ENCODE data around the gene DLX3.

DLX3 gene

DNA sequence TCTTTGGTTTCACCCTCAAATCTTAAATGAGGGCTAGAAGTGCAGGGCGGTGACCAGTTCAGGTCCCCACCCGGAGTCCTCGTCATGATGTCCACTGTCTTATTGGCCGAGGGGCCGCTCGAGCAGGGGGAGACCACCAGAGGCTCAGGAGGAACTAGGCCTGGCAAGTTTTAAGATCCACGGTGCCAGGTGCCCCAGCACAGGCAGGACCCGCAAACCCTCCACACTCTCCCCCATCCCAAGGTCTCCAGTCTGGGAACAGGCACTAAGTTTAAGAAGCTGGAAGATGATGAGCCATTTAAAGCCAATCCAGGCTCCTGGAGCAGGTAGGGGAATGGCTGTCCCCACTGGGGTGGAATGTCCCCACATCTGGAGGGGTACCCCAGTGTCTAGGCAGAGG, 4.1 kb downstream of the DLX3 start:
- DNase-seq, result no peak

DNA sequence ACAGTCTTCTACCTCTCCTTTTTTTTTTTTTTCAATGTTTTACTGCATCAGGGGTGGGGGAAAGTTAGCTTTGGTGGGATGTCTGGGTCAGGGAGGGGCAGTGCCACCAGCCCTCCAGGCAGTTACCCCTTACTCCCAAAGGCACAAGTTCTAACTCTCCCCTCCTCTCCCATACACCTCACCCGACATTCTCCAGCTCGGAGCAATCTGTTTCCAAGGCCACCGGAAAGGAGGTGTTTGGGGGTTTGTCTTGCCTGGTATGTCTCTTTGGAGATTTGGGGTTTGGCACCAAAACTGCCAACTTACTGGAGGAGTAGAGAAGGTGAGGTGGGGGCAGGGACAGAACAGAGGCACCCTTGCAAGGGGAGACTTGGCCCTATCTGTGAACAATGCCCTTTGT, 4.7 kb downstream of the DLX3 start:
- DNase-seq, result no peak

DNA sequence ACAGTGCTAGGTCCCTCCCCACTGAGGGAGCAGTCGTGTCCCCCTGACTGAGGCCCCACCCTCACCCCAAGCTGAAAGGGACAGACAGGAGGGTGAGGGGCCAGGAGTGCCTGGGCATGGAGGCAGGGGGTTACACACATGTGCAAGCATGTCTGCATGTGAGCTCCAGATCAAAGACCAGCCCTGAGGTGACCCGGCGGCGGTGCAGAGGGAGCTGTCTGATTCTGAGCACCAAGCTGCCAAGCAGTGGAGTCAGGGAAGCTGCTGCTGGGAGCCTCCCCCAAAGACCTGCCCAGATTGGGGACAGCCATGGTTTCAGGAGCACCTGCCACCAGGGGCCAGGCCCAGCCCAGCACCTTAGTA, 5.5 kb downstream of the DLX3 start:
- no peak for DNase-seq

GRCh38 chr17:49987681-49988441, 7.2 kb downstream of the DLX3 start:
- no peak for DNase-seq

GRCh38 chr17:49987290-49987585, 7.8 kb downstream of the DLX3 start:
- DNase-seq, result no peak

- no peak for DNase-seq
Observed at GRCh38 chr17:49986396-49987289, 8.4 kb downstream of the DLX3 start.

GRCh38 chr17:49985310-49985990, 9.6 kb downstream of the DLX3 start:
- DNase-seq, result no peak

- no peak for DNase-seq
Observed at GRCh38 chr17:49984776-49985175, 10.2 kb downstream of the DLX3 start.

GRCh38 chr17:49984283-49984682, 10.7 kb downstream of the DLX3 start:
- DNase-seq, result no peak

DNA sequence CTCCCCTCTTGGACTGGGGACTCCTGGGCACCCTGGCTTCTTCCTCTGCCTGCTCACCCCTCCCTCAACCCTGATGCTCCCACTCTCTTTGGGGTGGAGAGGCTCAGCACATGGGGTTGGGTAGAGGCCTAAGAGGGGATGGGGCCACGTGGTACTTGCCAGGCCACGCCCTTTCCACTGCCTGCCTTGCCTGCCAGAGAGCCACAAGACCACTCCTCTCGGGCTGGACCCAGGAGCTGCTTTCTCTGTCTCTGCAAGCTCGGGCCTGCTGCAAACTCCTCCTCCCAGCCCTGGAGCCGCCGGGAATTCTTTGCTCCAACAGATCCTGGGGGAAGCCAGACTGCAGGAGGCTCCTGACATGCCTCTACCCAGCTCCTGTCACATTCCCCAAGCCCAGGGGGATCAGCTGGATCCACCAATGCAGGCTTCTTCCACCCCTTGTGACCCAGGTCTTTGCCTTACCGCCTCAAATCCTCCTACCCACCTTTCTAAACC, 14.3 kb downstream of the DLX3 start:
- DNase-seq, result no peak

- no peak for DNase-seq
Observed at GRCh38 chr17:49979748-49980479, 15.1 kb downstream of the DLX3 start.

- no peak for DNase-seq
Observed at GRCh38 chr17:49978501-49978900, 16.5 kb downstream of the DLX3 start.

- DNase-seq, result no peak
Observed at GRCh38 chr17:49977463-49978389, 17.3 kb downstream of the DLX3 start.

DNA sequence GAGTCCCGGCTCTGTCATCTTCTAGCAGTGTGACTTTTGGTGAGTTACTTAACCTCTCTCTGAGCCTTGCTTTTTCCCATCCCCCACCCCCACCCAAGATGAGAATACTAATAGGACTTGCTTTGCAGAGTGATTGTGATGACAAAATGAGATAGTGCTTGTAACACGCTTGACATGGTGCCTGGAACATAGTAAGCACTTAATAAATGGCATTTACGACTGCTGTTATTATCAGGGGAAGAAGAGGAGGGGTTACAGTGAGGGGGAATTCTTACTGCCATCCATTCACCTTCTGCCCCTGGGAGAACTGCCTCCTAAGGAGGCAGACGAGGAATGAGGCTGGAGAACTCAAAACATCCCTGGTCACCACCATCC, 18.2 kb downstream of the DLX3 start:
- no peak for DNase-seq

DNA sequence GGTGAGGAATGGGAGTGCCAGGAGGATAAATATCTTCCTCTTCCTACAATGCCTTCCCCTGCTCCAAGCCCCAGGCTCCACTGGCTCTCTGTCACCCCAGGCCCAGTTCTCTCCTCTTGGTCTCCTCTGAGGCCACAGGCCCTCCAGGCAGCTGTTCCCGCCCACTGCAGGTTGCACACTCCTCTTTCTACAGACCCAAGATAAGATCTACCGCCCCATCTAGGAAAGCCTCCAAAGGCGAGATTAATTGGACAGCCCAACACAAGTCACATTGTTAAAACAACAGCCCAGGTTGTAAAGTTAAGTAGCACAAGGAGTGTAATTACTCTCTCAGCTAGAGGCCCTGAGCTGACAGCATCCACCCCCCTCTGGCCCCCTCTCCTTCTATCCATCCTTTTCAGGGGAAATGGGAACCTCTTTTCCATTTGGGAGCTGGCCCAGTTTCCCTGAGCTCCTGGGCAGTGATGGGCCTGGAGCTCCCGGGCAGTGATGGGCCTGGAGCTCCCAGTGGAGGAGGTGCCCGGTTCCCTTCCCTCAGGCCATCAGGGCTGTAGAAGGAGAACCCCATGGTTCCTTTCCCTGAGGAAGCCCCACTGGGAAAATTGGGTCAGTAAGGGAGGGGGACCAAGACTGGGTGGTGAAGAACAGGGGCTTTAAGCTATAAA, 18.7 kb downstream of the DLX3 start:
- DNase-seq, result no peak

GRCh38 chr17:49975531-49975930, 19.5 kb downstream of the DLX3 start:
- DNase-seq, result no peak

DNA sequence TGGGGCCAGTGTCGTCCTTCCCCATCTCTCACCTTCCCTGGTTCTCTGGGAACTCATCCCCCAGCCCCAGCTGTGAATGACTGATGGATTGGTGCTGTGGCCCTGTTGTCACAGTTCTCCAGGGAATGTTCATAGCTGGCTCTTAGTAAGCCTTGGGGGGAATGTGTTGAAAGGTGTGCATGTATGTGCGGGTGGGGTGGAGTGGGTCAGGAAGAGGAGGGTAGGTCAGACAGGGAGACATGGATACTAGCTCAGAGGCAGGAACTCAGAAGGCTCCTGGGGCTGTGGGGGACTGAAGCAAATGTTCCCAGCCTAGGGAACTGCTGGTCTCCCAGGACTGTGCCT, 21.8 kb downstream of the DLX3 start:
- no peak for DNase-seq

DNA sequence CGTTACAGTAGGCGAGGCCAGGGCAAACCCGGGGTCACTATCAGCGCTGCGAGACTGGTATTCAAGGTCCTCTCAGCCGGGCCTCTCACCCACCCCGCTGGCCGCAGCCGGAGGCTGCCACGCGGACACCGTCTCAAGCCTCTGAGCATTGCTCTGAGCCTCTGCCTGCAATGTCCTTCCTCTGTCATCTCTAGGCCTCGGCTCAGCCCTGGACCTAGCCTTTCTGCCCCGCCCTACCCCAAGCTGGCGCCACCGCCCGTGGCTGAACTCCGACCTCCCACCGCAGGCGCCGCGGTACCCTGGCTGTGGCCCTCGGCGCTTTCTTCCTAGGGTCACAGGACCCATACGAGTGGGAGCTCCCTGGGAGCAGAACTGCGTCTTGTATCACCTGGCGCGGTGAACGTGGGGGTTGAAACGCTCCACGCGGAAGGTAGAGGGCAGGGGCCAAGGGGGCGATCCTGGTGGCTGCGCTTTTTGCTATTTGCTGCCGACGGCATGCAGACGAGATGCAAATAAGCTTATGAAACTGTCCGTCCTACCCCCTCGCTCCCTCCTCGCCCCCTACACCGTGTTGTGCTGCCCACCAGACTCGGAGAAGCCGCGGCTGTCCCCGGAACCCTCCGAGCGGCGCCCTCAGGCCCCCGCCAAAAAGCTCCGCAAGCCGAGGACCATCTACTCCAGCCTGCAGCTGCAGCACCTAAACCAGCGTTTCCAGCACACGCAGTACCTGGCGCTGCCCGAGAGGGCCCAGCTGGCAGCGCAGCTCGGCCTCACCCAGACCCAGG, 22.3 kb downstream of the DLX3 start:
- DNase-seq, result no peak

DNA sequence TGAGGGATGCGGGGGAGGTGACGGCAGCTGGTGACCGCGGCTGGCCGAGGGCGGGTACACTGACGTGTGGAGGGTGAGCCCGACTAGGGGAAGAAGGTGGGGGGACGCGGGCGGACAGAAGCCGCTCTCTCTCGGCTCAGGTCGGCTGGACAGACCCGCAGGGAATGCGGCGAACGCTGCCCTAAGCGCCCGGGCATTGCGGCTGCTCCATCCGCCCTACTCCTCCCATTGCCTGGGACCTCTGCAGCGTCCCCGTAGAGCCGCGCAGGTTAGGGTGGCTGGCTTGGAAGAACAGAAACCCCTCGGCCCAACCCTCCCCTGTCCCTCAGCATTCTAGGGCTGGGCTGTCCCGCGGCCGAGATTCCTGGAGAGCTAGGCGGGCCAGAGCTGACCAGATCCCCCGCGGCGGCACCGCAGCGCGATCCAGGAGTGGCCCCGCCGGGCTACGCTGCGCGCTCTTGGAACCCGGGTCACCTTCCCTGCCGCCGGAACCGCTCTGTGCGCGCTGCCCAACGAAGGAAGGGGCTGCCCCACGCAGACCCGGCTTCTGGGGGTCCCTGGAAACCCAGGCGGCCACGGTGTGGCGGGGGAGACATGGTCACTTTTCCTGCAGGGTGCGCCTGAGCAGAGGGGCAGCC, 23.1 kb downstream of the DLX3 start:
- DNase-seq, result no peak

GRCh38 chr17:49971199-49971847, 23.7 kb downstream of the DLX3 start:
- no peak for DNase-seq
